ENCODE data around the gene NAPB. TPM values are rescaled to one million over a fixed set of nuclear protein-coding genes. Genes with fewer than 3 reads are reported as not detected.

NAPB gene
- total and polyA plus RNA-seq, 10 of the 15 experiments (the other 5 are each of a cell fraction or from before 2014, with no cell fraction given): 2.1 to 15.9 (median 7.2) TPM

GRCh38 chr20:23361476-23362391 lies 59.6 kb downstream of the NAPB start, which contains the start of gene GZF1 (continued):
- TF ChIP-seq, protein P1, sequence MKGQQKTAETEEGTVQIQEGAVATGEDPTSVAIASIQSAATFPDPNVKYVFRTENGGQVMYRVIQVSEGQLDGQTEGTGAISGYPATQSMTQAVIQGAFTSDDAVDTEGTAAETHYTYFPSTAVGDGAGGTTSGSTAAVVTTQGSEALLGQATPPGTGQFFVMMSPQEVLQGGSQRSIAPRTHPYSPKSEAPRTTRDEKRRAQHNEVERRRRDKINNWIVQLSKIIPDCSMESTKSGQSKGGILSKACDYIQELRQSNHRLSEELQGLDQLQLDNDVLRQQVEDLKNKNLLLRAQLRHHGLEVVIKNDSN (IDR thresholded peaks at IDR 0.05; ENCODE audit: borderline replicate concordance, extremely low read length, insufficient read depth, low read depth, low read length): peak; percentile 96
- peak; percentile 69 for TF ChIP-seq MLLT1 (IDR thresholded peaks at IDR 0.05)
- no peak for TF ChIP-seq HDAC2 (IDR thresholded peaks at IDR 0.05)
- TF ChIP-seq, protein P2, sequence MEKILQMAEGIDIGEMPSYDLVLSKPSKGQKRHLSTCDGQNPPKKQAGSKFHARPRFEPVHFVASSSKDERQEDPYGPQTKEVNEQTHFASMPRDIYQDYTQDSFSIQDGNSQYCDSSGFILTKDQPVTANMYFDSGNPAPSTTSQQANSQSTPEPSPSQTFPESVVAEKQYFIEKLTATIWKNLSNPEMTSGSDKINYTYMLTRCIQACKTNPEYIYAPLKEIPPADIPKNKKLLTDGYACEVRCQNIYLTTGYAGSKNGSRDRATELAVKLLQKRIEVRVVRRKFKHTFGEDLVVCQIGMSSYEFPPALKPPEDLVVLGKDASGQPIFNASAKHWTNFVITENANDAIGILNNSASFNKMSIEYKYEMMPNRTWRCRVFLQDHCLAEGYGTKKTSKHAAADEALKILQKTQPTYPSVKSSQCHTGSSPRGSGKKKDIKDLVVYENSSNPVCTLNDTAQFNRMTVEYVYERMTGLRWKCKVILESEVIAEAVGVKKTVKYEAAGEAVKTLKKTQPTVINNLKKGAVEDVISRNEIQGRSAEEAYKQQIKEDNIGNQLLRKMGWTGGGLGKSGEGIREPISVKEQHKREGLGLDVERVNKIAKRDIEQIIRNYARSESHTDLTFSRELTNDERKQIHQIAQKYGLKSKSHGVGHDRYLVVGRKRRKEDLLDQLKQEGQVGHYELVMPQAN (conservative IDR thresholded peaks at IDR 0.05): peak; percentile 80
- TF ChIP-seq RAD51 (IDR thresholded peaks at IDR 0.05): peak; percentile 92
- no peak for TF ChIP-seq EZH2 (IDR thresholded peaks at IDR 0.05; ENCODE audit: borderline replicate concordance, control insufficient read depth, low read depth, low read length)
- no peak for TF ChIP-seq ZBTB11 (CRISPR knock-in tag; IDR thresholded peaks at IDR 0.05)
- peak; percentile 95 for TF ChIP-seq CBFB (IDR thresholded peaks at IDR 0.05; ENCODE audit: low read depth)
- TF ChIP-seq RFX5 (IDR thresholded peaks at IDR 0.05; ENCODE audit: low read depth, low read length): peak; percentile 13; the same call in 1 of the 2 replicates
- TF ChIP-seq MEF2A (IDR thresholded peaks at IDR 0.05; ENCODE audit: insufficient read depth, low read depth, low read length): no peak
- TF ChIP-seq CREM (IDR thresholded peaks at IDR 0.05; ENCODE audit: low read depth): peak; percentile 98
- TF ChIP-seq MTA3 (IDR thresholded peaks at IDR 0.05; ENCODE audit: borderline replicate concordance, low read length): no peak
- TF ChIP-seq HSF1 (IDR thresholded peaks at IDR 0.05; ENCODE audit: low read depth, low read length): no peak
- TF ChIP-seq ESRRA (IDR thresholded peaks at IDR 0.05; ENCODE audit: low read length): no peak
- no peak for TF ChIP-seq RBBP5 (conservative IDR thresholded peaks at IDR 0.05)
- no peak; the same call in 1 of the 2 replicates for TF ChIP-seq YY1 (IDR thresholded peaks at IDR 0.05; ENCODE audit: low read depth, low read length)
- peak; percentile 57; the same call in 1 of the 2 replicates for TF ChIP-seq PAX5 (IDR thresholded peaks at IDR 0.05; ENCODE audit: borderline replicate concordance, low read depth, low read length)
- no peak for TF ChIP-seq GABPA (IDR thresholded peaks at IDR 0.05; ENCODE audit: low read depth)
- TF ChIP-seq BACH1 (IDR thresholded peaks at IDR 0.05; ENCODE audit: borderline replicate concordance): peak; percentile 49

All from GM12878 (cell line).